ENCODE results near the gene TBCK.

The TBCK gene

DNA sequence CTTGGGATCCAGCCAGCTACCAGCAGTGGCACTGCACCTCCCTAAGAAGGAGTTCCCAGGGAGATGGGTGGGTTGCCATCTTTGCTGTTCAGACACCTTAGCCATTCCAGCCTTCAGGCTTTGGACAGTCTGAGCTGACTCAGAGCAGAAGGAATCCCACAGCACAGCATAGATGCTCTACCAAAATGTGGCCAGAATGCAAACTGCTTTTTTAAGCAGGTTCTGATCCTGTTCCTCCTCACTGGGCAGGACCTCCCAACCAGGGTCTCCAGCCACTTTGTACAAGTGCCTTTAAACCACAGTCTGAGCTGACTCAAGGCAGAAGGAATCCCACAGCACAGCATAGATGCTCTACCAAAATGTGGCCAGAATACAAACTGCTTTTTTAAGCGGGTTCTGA, 211.7 kb downstream of the TBCK start:
- Histone ChIP-seq H3F3A (ENCODE audit: insufficient read depth, low read length) (no peaks in the 10 kb centered on the region), H3K36me3 (replicated peaks; ENCODE audit: insufficient read depth, low read length) (no peaks in the 10 kb centered on the region), H3K9me3 (replicated peaks; ENCODE audit: insufficient read depth, low read length) (no peaks in the 10 kb centered on the region), H3K27ac (ENCODE audit: low read length) (no peak overlapping the region), H3K79me2 (ENCODE audit: low read length) (no peaks in the 10 kb centered on the region), H3K4me3 (ENCODE audit: low read length) (no peak overlapping the region), H3K4me1 (ENCODE audit: low read length) (no peaks in the 10 kb centered on the region), H3K4me2 (ENCODE audit: low read depth, low read length) (no peak overlapping the region), H2AFZ (ENCODE audit: low read length) (no peak overlapping the region), H3K9me2 (replicated peaks; ENCODE audit: insufficient read depth, low read length) (no peaks in the 10 kb centered on the region), H3K9ac (ENCODE audit: low read length) (no peak overlapping the region), H3K27me3 (replicated peaks; ENCODE audit: insufficient read depth, low read length) (no peaks in the 10 kb centered on the region), H4K20me1 (ENCODE audit: insufficient read depth, low read length) (no peaks in the 10 kb centered on the region)
- DNase-seq, result no peak
- TF ChIP-seq EZH2 (optimal IDR thresholded peaks at IDR 0.05; ENCODE audit: low read depth, low read length), result no peak
- TF ChIP-seq CTCF (IDR thresholded peaks at IDR 0.05; ENCODE audit: low read length), result no peak
- no peak for TF ChIP-seq EZH2phosphoT487 (IDR thresholded peaks at IDR 0.05; ENCODE audit: low read length)

GRCh38 chr4:106096454-106096853, 219.6 kb downstream of the TBCK start:
- no peaks in the 10 kb centered on the region for H3K9me2 ChIP-seq (replicated peaks; ENCODE audit: insufficient read depth, low read length)
- no peaks in the 10 kb centered on the region for H3K36me3 ChIP-seq (replicated peaks; ENCODE audit: insufficient read depth, low read length)
- H3K79me2 ChIP-seq (ENCODE audit: low read length), result no peaks in the 10 kb centered on the region
- H3F3A ChIP-seq (ENCODE audit: insufficient read depth, low read length), result no peaks in the 10 kb centered on the region
- H3K4me2 ChIP-seq (ENCODE audit: low read depth, low read length), result no peak overlapping the region
- H2AFZ ChIP-seq (ENCODE audit: low read length), result no peak overlapping the region
- no peaks in the 10 kb centered on the region for H3K27me3 ChIP-seq (replicated peaks; ENCODE audit: insufficient read depth, low read length)
- H3K4me3 ChIP-seq (ENCODE audit: low read length), result no peak overlapping the region
- H3K27ac ChIP-seq (ENCODE audit: low read length), result no peak overlapping the region
- H3K4me1 ChIP-seq (ENCODE audit: low read length), result no peaks in the 10 kb centered on the region
- no peaks in the 10 kb centered on the region for H3K9me3 ChIP-seq (replicated peaks; ENCODE audit: insufficient read depth, low read length)
- H3K9ac ChIP-seq (ENCODE audit: low read length), result no peak overlapping the region
- no peak for DNase-seq
- no peaks in the 10 kb centered on the region for H4K20me1 ChIP-seq (ENCODE audit: insufficient read depth, low read length)
- no peak for TF ChIP-seq CTCF (IDR thresholded peaks at IDR 0.05; ENCODE audit: low read length)

- Histone ChIP-seq H3K4me3 (ENCODE audit: low read length) (no peak overlapping the region), H3F3A (ENCODE audit: insufficient read depth, low read length) (no peaks in the 10 kb centered on the region), H2AFZ (ENCODE audit: low read length) (no peak overlapping the region), H3K9me2 (replicated peaks; ENCODE audit: insufficient read depth, low read length) (no peaks in the 10 kb centered on the region), H3K4me2 (ENCODE audit: low read depth, low read length) (no peak overlapping the region), H3K4me1 (ENCODE audit: low read length) (no peaks in the 10 kb centered on the region), H3K27me3 (replicated peaks; ENCODE audit: insufficient read depth, low read length) (no peaks in the 10 kb centered on the region), H3K79me2 (ENCODE audit: low read length) (no peaks in the 10 kb centered on the region), H3K9me3 (replicated peaks; ENCODE audit: insufficient read depth, low read length) (no peaks in the 10 kb centered on the region), H3K36me3 (replicated peaks; ENCODE audit: insufficient read depth, low read length) (no peaks in the 10 kb centered on the region), H4K20me1 (ENCODE audit: insufficient read depth, low read length) (no peaks in the 10 kb centered on the region), H3K9ac (ENCODE audit: low read length) (no peak overlapping the region), H3K27ac (ENCODE audit: low read length) (no peak overlapping the region)
- TF ChIP-seq EZH2 (optimal IDR thresholded peaks at IDR 0.05; ENCODE audit: low read depth, low read length) (no peak), EZH2phosphoT487 (IDR thresholded peaks at IDR 0.05; ENCODE audit: low read length) (no peak), CTCF (IDR thresholded peaks at IDR 0.05; ENCODE audit: low read length) (no peak)
- DNase-seq, result no peak
These were observed 220.6 kb downstream of the TBCK start for GRCh38 chr4:106095408-106095807.

Data from MM.1S (cell line).